Stimulated activated CD4-positive, alpha-beta T cell treated with anti-CD3 and anti-CD28 coated beads, Interleukin-4, amount 100 ng/mL, for 24 hours (primary cell): ENCODE data around the gene ICE2.
"Not testable (repeated sequence)": the region's sequence is repeated elsewhere in the genome, so short reads cannot be mapped to it uniquely, and the experiment has no call there.

Experiments
- DNase-seq: peaks from one replicate; pipeline ENCODE4 v3.0.0-alpha.2; 2020

Gene ICE2

GRCh38 chr15:60442031-60442650, 36.8 kb downstream of the ICE2 start:
- no peak for DNase-seq

GRCh38 chr15:60441331-60441730, 37.6 kb downstream of the ICE2 start:
- DNase-seq, result no peak

- no peak for DNase-seq
Measured at GRCh38 chr15:60438646-60439045, 40.3 kb downstream of the ICE2 start.

- DNase-seq, result no peak
Measured at GRCh38 chr15:60428935-60429334, 50.0 kb downstream of the ICE2 start.

- no peak for DNase-seq
Measured at GRCh38 chr15:60426870-60427508, 52.0 kb downstream of the ICE2 start.

GRCh38 chr15:60425461-60425860, 53.5 kb downstream of the ICE2 start:
- DNase-seq, result no peak

GRCh38 chr15:60424006-60424405, 54.9 kb downstream of the ICE2 start:
- no peak for DNase-seq

- no peak for DNase-seq
Measured at GRCh38 chr15:60423537-60423936, 55.4 kb downstream of the ICE2 start.

- no peak for DNase-seq
Measured at GRCh38 chr15:60421544-60421943, 57.4 kb downstream of the ICE2 start.

- DNase-seq, result no peak
Measured at GRCh38 chr15:60420203-60420716, 58.7 kb downstream of the ICE2 start.

- DNase-seq, result no peak
Measured at GRCh38 chr15:60419753-60420152, 59.2 kb downstream of the ICE2 start.

GRCh38 chr15:60418096-60418495, 60.8 kb downstream of the ICE2 start:
- DNase-seq, result no peak

- no peak for DNase-seq
Measured at GRCh38 chr15:60417112-60417511, 61.8 kb downstream of the ICE2 start.

- DNase-seq, result no peak
Measured at GRCh38 chr15:60416484-60416883, 62.5 kb downstream of the ICE2 start.

- DNase-seq, result no peak
Measured at GRCh38 chr15:60414016-60414682, 64.8 kb downstream of the ICE2 start.

- no peak for DNase-seq
Measured at GRCh38 chr15:60413231-60413824, 65.6 kb downstream of the ICE2 start.

- not testable (repeated sequence) for DNase-seq
Measured at GRCh38 chr15:60412807-60413206, 66.1 kb downstream of the ICE2 start.

- DNase-seq, result no peak
Measured at GRCh38 chr15:60411774-60412425, 67.0 kb downstream of the ICE2 start.

- not testable (repeated sequence) for DNase-seq
Measured at GRCh38 chr15:60410350-60410749, 68.6 kb downstream of the ICE2 start.

GRCh38 chr15:60408463-60408981, 70.4 kb downstream of the ICE2 start:
- DNase-seq, result no peak

- DNase-seq, result no peak
Measured at GRCh38 chr15:60407415-60407805, 71.5 kb downstream of the ICE2 start.

- DNase-seq, result no peak
Measured at GRCh38 chr15:60406513-60407414, 72.2 kb downstream of the ICE2 start.
